OCI-LY7 (cell line): ENCODE measurements around the gene C18orf32. TPM values are rescaled to one million over a fixed set of nuclear protein-coding genes. Genes with fewer than 3 reads are reported as not detected.

Experiments
- BruUV-seq: library from RNA; stranded (reverse); fragments of 400-500 nt; replicated peaks from 2 replicates; lab custom pipeline; 2021; lab: Mats Ljungman, UMichigan
- CTCF ChIA-PET: fragments of 300-600 bp; sonication (Branson Sonifier 250); formaldehyde crosslinking; loops from one replicate; lab custom pipeline; 2022; ENCODE audit warnings: antibody characterized with exemption; ENCODE audit not compliant: unreplicated experiment; lab: Charles Lee
- POLR2A ChIA-PET: fragments of 300-600 bp; sonication (Branson Sonifier 250); formaldehyde crosslinking; loops from one replicate; lab custom pipeline; 2022; ENCODE audit warnings: antibody characterized with exemption; lab: Charles Lee
- DNase-seq: peaks from one replicate; pipeline ENCODE4 v3.0.0-alpha.2; 2015; ENCODE audit warnings: low spot score
- H2AFZ ChIP-seq: fragments of 200-600 bp; sonication (generic), shearing (Covaris generic); 2 replicates; pipeline ENCODE4 v1.6.1; 2014; ENCODE audit warnings: mild to moderate bottlenecking, antibody characterized with exemption, low read length, moderate library complexity
- H3K27ac ChIP-seq: fragments of 200-600 bp; sonication (generic); 2 replicates; pipeline ENCODE4 v1.5.1; 2014; ENCODE audit warnings: mixed run types, low read depth, mild to moderate bottlenecking, moderate library complexity, low read length, inconsistent platforms; ENCODE audit not compliant: poor library complexity, severe bottlenecking
- H3K36me3 ChIP-seq: fragments of 200-600 bp; sonication (generic); 2 replicates; pipeline ENCODE4 v1.6.1; 2014; ENCODE audit warnings: mild to moderate bottlenecking, antibody characterized with exemption, low read length, moderate library complexity, mixed read lengths; ENCODE audit not compliant: insufficient read depth
- H3K4me1 ChIP-seq: fragments of 200-600 bp; sonication (generic); 2 replicates; pipeline ENCODE4 v1.5.1; 2014; ENCODE audit warnings: mild to moderate bottlenecking, low read length; ENCODE audit not compliant: insufficient read depth, poor library complexity, severe bottlenecking
- H3K4me2 ChIP-seq: fragments of 200-600 bp; sonication (generic); 2 replicates; pipeline ENCODE4 v1.6.1; 2014; ENCODE audit warnings: mild to moderate bottlenecking, low read length
- H3K4me3 ChIP-seq: fragments of 200-600 bp; sonication (generic); 2 replicates; pipeline ENCODE4 v1.5.1; 2014; ENCODE audit warnings: mild to moderate bottlenecking, low read depth, low read length; ENCODE audit not compliant: poor library complexity, severe bottlenecking
- H3K79me2 ChIP-seq: fragments of 200-600 bp; sonication (generic); 2 replicates; pipeline ENCODE4 v1.6.1; 2016; ENCODE audit warnings: low read depth, mild to moderate bottlenecking, low read length, moderate library complexity, mixed read lengths; ENCODE audit not compliant: insufficient read depth
- H3K9me2 ChIP-seq: fragments of 200-600 bp; sonication (generic); 2 replicates; pipeline ENCODE4 v1.6.1; 2016; ENCODE audit warnings: mild to moderate bottlenecking, low read length, mixed read lengths; ENCODE audit not compliant: insufficient read depth
- H3K9me3 ChIP-seq: fragments of 200-600 bp; sonication (generic); 2 replicates; pipeline ENCODE4 v1.6.1; 2014; ENCODE audit warnings: mild to moderate bottlenecking, mixed run types, low read length, mixed read lengths
- H4K20me1 ChIP-seq: fragments of 200-600 bp; sonication (generic); 2 replicates; pipeline ENCODE4 v1.6.1; 2014; ENCODE audit warnings: mild to moderate bottlenecking, antibody characterized with exemption, low read length, moderate library complexity, mixed read lengths; ENCODE audit not compliant: insufficient read depth
- CTCF ChIP-seq: fragments of 200-600 bp; sonication (generic); conservative IDR thresholded peaks from 2 replicates; pipeline ENCODE4 v1.5.1; 2014; ENCODE audit warnings: mild to moderate bottlenecking, antibody characterized with exemption, low read length, moderate library complexity, mixed read lengths
- EZH2phosphoT487 ChIP-seq: fragments of 200-600 bp; sonication (generic); IDR thresholded peaks from 2 replicates; pipeline ENCODE4 v1.6.1; 2018; ENCODE audit warnings: low read depth, borderline replicate concordance, mild to moderate bottlenecking, mixed run types, antibody characterized with exemption, low read length, moderate library complexity, mixed read lengths
- intact Hi-C: fragments of 100-400 bp; cut with micrococcal nuclease; formaldehyde crosslinking; loops from one replicate; pipeline ENCODE4 v1.10.0; 2022; ENCODE audit not compliant: unreplicated experiment
- total RNA-seq, 2 experiments: library from RNA; depleted of rRNA in 1 of 2; stranded (reverse); fragments of >200 nt in 1 of 2; shearing (Covaris generic) in 1 of 2; gene quantifications; 2 replicates each; pipeline ENCODE4 v1.2.3, GENCODE V29; 2014 to 2022

Gene C18orf32
- total RNA-seq, 2 experiments from 2014 or later = 6.8 to 11.1 TPM

- Histone ChIP-seq H3K9me2 (no peaks in the 10 kb centered on the region), H4K20me1 (peaks cover 10% of the 10 kb centered on the region; the same call in 1 of the 2 replicates), H3K79me2 (peaks cover 42% of the 10 kb centered on the region), H2AFZ (no peak overlapping the region), H3K4me1 (peaks cover 39% of the 10 kb centered on the region), H3K27ac (peak overlapping the region; percentile 89), H3K36me3 (peaks cover 72% of the 10 kb centered on the region), H3K4me2 (peak overlapping the region; percentile 92), H3K4me3 (peak overlapping the region; percentile 100), H3K9me3 (no peaks in the 10 kb centered on the region)
- POLR2A ChIA-PET = interaction anchor here (0.6 to 1.7 kb wide), 12 partner anchors 10 to 914 kb away, joined by 3 to 7 read pairs (median 4); partner anchors contain the start of gene DYM
- TF ChIP-seq CTCF (no peak), EZH2phosphoT487 (no peak)
- DNase-seq = no peak
- no TSS peak for BruUV-seq
- CTCF ChIA-PET = no interaction called here
- intact Hi-C loops = no loop called here
Measured at GRCh38 chr18:49486134-49486533, 900 bp downstream of the C18orf32 start.

- no peak for DNase-seq
- Histone ChIP-seq H3K36me3 (peaks cover 64% of the 10 kb centered on the region), H3K27ac (no peak overlapping the region), H3K4me1 (peaks cover 16% of the 10 kb centered on the region), H3K4me2 (no peak overlapping the region), H3K9me3 (no peaks in the 10 kb centered on the region), H3K4me3 (no peak overlapping the region), H4K20me1 (no peaks in the 10 kb centered on the region), H3K9me2 (no peaks in the 10 kb centered on the region), H2AFZ (no peak overlapping the region), H3K79me2 (peaks cover 22% of the 10 kb centered on the region)
- ChIA-PET POLR2A (interaction anchor here (0.6 to 0.7 kb wide), 2 partner anchors 17 to 19 kb away, joined by 3 to 7 read pairs; no protein-coding TSS in a partner anchor), CTCF (no interaction called here)
- TF ChIP-seq EZH2phosphoT487 (no peak), CTCF (no peak)
- no TSS peak for BruUV-seq
- intact Hi-C loops = no loop called here
Measured at GRCh38 chr18:49483198-49483597, 3.8 kb downstream of the C18orf32 start.

GRCh38 chr18:49481907-49482306 is 5.1 kb downstream of the C18orf32 start:
- Histone ChIP-seq H3K4me1 (peaks cover 6% of the 10 kb centered on the region), H3K4me2 (no peak overlapping the region), H3K27ac (no peak overlapping the region), H3K9me2 (no peaks in the 10 kb centered on the region), H3K36me3 (peaks cover 54% of the 10 kb centered on the region), H3K79me2 (peaks cover 22% of the 10 kb centered on the region), H2AFZ (no peak overlapping the region), H4K20me1 (no peaks in the 10 kb centered on the region), H3K4me3 (no peak overlapping the region), H3K9me3 (no peaks in the 10 kb centered on the region)
- no TSS peak for BruUV-seq
- POLR2A ChIA-PET = no interaction called here
- DNase-seq = no peak
- CTCF ChIA-PET = no interaction called here
- TF ChIP-seq CTCF (no peak), EZH2phosphoT487 (no peak)
- intact Hi-C loops = no loop called here
